Neural cell (in vitro differentiated cells): ENCODE measurements around the gene LRMDA.

ENCODE experiments used
- CTCF ChIP-seq: fragments of 450-650 bp; IDR thresholded peaks from 2 replicates; pipeline ENCODE4 v1.5.1; 2014; ENCODE audit warnings: antibody characterized with exemption, mild to moderate bottlenecking, moderate library complexity; ENCODE audit not compliant: poor library complexity, severe bottlenecking
- EP300 ChIP-seq: fragments of 450-650 bp; conservative IDR thresholded peaks from 2 replicates; pipeline ENCODE4 v1.6.1; 2014; ENCODE audit warnings: antibody characterized with exemption, mild to moderate bottlenecking, moderate library complexity; ENCODE audit not compliant: poor library complexity, severe bottlenecking
- EZH2 ChIP-seq: fragments of 200-600, 300-800 bp; shearing (Covaris generic), sonication (generic); IDR thresholded peaks from 2 replicates; pipeline ENCODE4 v1.6.1; 2014; ENCODE audit warnings: antibody characterized with exemption, low read length, borderline replicate concordance, mild to moderate bottlenecking; ENCODE audit not compliant: insufficient read depth, poor library complexity, severe bottlenecking
- MXI1 ChIP-seq: fragments of 450-650 bp; conservative IDR thresholded peaks from 2 replicates; pipeline ENCODE4 v1.6.1; 2014; ENCODE audit warnings: antibody characterized with exemption, mild to moderate bottlenecking; ENCODE audit not compliant: poor library complexity, severe bottlenecking
- POLR2AphosphoS5 ChIP-seq: IDR thresholded peaks from 2 replicates; pipeline ENCODE4 v1.6.1; 2012
- SMC3 ChIP-seq: fragments of 450-650 bp; conservative IDR thresholded peaks from 2 replicates; pipeline ENCODE4 v1.6.1; 2014; ENCODE audit warnings: antibody characterized with exemption, mild to moderate bottlenecking, moderate library complexity; ENCODE audit not compliant: poor library complexity
- TAF1 ChIP-seq: IDR thresholded peaks from 2 replicates; pipeline ENCODE4 v1.6.1; 2012; ENCODE audit warnings: low read depth

- TF ChIP-seq CTCF (no peak), MXI1 (no peak), SMC3 (no peak), EP300 (no peak), POLR2AphosphoS5 (no peak), TAF1 (no peak), EZH2 (no peak)
Observed at GRCh38 chr10:75753621-75754020, 322.2 kb downstream of the LRMDA start.
